HUDEP-2 (cell line): ENCODE data around the gene MFAP3.
"Not testable (repeated sequence)": the region's sequence is repeated elsewhere in the genome, so short reads cannot be mapped to it uniquely, and the experiment has no call there.

Experiments used
- DNase-seq, 76 experiments: peaks; one replicate each; lab custom pipeline; 2025; ENCODE audit not compliant: unreplicated experiment in 76 of 76; lab: John Stamatoyannopoulos, UW

MFAP3 gene

DNA sequence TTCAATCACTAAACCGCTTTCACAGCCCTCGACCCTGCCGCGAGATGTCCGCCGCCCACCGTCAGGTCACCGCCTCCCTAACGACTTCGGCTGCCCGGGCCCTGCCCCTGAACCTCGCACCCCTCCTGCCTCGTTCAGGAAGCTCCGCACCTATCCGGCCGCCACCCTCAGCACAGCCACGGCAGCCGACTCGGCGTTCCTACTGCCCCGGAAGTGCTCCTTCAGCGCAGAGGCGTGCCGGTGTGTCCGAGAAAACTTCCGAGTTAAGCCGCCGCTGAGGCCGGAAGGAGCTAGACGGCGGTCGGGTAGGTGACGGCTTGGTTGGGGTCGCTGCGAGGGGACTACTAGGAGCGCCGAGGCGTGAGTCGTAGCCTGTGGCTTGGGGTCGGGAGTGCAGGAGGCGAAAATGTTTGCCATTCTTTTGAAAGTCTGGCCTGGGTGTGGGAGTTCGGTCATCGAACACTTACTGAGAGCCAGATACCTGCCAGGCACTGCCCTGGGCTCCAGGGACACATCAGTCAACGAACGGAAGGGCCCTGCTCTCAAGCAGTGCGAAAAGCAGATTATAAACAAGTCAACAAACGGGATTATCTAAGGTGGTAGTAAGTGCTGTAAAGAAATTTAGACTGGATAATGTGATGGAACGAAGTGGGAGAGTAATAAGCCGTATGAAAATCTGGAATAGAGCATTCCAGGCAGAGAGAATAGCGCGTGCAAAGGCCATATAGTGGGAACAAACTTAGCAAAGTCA is at the start of gene MFAP3, which contains the start of gene FAM114A2:
Gene MFAP3 (plus strand): TSS at position 261 of the 751 bp plus-strand sequence. CDS start 10,756 bp downstream, outside the sequence.
Gene FAM114A2 (minus strand): TSS at position 204 of the 751 bp plus-strand sequence. CDS start 3,957 bp downstream, outside the sequence.
- peak in 74 of 76 experiments; percentile 15 to 90 (median 80) for DNase-seq

DNA sequence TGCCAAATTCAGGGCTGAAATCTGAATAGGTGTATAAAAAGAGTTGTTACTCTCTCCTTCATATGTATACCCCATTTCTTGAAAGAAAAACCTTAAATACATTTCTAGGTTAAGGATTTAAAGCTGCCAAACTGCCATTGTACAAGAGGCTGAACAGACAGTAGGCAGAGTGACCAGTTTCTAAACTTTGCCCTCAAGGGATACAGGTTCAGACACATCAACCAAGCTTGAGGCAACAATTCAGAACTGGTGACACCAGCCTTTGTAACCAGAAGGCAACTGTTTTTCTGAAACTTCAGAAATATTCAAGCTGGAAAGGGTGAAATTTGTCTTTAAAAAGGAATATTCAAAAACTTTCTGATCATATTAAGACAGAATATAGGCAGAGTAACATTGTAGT is 47.6 kb upstream of the MFAP3 start:
- DNase-seq: no peak

DNA sequence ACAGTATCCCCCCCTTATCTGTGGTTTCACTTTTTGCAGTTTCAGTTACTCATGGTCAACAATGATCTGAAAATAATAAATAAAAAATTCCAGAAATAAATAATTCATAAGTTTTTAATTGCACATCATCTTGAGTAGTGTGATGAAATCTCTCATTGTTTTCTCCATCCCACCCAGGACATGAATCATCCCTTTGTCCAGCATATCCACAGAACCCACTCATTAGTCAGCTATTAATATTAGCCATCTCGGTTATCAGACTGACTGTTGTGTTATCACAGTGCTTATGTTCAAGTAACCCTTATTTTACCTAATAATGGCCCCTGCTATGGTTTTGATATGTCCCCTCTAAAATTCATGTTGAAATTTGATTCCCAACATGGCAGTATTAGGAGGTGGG is 40.8 kb upstream of the MFAP3 start:
- no peak for DNase-seq

DNA sequence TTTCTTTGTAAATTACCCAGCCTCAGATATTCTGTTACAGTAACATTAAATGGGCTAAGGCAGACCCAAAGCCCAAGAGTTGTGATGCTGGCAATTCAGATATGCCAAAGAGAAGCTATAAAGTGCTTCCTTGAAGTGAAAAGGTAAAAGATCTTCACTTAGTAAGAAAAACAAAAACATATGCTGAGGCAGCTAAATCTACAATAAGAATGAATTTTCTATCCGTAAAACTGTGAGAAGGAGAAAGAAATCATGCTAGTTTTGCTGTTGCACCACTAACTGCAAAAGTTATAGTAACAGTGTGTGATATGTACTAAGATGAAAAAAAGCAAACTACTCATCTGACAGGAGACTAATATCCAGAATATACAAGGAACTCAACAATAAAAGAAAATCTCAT is 40.0 kb upstream of the MFAP3 start:
- DNase-seq: no peak

DNA sequence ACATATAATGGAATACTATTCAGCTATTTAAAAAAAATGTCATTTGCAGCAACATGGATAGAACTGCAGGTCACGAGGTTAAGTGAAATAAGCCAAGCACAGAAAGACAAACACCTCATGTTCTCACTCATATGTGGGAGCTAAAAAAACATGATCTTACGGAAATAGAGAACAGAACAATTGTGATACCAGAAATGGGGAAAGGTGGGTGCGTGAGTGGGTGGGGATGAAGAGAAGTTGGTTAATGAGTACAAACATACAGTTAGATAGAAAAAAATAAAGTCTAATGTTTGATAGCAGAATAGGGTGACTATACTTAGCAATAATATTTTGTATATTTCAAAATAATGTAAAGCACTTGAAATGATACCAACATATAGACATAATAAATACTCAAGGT is 38.8 kb upstream of the MFAP3 start:
- DNase-seq: no peak

DNA sequence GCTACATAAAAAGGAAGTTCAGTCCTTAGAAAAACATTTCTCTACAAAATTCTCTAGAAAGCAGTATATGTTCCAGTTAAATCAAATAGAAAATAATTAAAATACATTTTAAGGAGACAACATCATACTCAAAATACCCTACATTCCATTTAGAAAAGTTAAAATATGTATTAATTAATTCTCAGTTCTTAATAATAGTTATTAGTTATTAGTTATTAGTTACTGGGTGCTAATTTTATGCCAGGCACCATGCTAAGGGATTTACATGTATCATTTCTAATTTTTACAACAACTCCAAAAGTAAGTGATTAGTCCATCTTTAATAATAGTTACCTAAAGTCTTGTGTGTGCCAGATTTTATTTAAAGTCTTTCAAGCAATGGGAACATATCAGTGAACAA is 38.1 kb upstream of the MFAP3 start:
- no peak for DNase-seq

DNA sequence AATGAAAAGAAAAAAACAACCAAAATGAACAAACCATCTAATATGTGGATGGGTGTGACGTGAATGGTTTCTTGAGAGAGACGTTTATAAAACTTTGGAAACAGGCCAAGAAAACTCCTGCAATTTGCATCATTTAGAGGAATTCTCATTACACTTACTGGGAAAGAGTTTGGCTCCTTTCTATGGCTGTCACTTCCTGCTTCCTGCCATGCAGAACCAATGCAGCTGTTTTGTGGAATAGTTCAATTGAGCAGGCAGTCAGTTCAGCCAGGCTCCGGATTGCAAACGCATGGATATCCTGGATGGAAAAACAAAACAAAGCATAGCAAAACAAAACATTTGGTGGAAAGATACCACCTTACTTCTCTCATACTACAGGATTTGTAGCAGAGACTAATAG is 36.7 kb upstream of the MFAP3 start:
- DNase-seq: no peak

DNA sequence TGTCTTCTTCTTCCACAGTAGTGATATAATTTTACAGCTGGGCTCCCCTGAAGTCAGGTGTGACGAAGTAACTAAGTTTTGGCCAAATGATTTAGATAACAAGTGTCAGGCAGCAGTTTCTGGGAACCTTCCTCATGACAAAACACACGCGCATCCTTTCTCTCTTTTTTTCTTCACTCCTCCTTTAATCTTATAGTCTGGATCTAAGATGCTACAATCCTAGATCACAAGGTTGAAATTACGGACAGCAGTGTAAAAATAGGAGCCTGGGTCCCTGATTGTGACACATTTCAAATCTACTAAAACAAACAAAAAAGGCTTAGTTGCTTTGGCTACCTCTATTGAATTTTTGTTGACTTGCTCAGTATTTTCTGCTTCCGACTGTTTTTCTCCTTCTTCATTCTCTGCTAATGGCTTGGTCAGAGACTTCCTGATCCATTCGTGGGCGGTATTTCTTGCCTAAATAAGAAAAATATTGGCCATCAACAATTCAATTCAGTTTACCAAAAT is 36.2 kb upstream of the MFAP3 start:
- DNase-seq: no peak

DNA sequence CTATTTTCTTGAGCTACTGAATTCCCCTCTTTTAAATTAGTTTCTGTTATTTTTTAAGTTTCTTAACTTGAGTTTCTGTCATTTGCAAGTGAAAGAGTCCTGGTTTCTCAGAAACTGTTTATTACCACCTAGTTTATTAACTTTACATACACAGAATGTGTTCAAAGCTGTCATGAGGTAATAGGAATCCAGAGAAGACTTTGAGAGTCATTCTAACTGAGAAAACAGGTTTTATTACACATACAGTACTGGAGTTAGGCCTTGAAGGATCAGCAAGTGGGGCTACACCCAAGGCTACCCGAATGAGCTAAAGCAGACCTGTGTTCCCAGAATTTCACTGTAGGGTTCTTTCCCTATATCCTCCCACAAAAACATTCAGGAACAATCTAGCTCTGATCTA is 33.1 kb upstream of the MFAP3 start:
- DNase-seq: no peak

DNA sequence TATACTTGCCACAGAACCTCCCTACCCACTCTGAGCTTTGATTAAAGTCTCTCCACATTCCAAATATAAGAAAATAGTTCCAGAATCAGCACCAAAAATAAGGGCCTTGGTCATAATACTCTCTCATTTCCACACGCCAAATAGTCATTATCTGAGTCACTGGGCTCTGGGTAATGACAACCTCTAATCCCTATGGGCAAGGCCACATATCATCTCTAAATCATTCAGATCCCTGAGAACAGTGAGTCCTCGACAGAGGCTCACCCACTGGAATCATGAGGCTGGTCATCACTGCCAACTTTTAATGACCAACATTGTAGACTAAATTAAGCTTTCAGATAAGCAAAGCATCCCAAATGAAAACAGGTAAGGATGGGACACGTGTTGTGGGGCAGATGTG is 28.1 kb upstream of the MFAP3 start:
- DNase-seq: no peak

DNA sequence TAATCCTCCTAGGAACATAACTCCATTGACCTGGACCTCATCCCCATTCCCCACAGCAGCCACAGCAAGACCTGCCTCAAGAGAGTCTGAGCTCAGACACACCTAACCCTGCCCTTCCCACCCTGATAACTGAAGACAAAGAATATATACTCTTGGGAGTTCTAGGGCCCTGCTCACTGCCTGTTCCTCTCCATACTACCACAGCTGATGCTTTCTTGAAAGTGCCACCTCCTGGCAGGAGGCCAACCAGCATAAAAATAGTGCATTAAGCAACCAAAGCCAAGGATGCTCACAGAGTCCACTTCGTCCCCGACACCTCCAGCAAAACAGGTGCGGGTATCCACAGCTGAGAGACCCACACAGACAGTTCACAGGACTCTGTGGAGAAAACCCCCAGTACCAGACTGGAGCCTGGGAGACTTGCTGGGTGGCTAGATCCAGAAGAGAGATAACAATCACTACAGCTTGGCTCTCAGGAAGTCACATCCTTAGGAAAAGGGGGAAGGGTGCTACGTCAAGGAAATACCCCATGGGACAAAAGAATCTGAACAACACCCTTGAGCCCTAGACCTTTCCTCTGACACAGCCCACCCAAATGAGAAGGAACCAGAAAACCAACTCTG is 23.6 kb upstream of the MFAP3 start:
- no peak for DNase-seq

DNA sequence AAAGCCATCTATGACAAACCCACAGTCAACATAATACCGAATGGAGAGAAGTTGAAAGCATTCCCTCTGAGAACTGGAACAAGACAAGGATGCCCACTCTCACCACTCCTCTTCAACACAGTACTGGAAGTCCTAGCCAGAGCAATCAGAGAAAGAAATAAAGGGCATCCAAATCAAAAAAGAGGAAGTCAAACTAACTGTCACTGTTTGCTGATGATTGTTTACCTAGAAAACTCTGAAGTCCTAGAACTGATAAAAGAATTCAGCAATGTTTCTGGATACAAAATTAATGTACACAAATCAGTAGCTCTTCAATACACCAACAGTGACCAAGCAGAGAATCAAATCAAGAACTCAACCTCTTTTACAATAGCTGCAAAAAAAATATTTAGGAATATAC is 19.8 kb upstream of the MFAP3 start:
- not testable (repeated sequence) for DNase-seq

DNA sequence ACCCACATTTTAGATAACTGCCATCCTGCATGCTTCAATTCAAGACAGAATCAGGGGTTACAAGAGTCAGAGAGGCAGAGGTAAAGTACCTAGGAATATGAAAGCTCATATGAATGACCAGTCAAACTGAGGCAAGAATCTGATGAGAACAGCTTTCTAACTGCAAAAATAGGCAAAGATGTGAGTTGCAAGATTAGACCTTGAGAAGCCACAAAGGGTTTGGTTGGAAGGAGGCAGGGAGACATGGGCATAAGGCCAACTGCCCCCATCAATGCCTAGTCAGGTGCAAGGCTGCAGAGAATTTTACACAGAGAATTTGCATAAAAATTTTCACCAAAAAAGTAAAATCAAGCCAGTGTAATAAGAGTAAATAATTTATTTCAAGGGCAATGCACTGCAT is 12.8 kb upstream of the MFAP3 start:
- DNase-seq: peak in 25 of 76 experiments; percentile 2 to 38 (median 10)

DNA sequence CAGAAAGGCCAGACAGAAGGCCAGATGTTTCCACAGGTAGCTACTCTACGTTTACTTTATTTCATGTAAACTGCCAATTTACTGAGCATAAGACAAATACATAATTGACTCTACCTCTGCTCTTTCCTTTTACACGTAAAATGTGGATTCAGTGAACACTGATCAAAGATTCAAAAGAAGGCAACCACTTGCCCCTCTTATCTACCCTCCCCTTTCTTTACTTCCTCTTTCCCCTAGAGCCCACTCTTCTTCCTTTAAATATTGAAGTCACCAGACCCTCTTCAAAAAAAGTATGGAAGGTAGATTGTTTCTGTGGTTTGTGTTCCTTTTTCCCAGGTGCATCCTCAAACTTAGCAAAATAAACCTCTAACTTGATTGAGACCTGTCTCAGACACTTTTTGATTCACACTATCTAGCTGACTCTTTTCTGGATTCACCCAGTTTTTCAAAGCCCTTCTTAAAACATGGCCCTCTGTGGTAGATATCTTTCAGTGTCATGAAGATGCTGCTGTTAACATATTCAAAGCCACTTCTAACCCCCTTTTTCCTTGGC is 6.8 kb upstream of the MFAP3 start:
- DNase-seq: no peak

DNA sequence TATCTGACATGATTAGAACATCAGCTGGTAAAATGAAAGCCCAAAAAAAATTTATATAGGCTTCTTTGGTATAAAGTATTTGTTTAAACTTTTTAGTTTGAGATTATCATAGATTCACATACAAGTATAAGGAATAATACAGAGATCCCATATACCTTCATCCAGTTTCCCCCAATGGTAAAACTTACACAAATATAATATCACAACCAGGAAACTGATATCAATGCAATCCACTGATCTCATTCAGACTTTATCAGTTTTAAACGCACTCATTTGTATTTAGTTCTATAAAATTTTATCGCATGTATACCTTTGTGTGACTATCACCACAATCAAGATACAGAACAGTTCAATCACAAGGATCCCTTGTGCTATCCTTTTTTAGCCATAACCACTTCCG is 3.8 kb upstream of the MFAP3 start:
- no peak for DNase-seq

DNA sequence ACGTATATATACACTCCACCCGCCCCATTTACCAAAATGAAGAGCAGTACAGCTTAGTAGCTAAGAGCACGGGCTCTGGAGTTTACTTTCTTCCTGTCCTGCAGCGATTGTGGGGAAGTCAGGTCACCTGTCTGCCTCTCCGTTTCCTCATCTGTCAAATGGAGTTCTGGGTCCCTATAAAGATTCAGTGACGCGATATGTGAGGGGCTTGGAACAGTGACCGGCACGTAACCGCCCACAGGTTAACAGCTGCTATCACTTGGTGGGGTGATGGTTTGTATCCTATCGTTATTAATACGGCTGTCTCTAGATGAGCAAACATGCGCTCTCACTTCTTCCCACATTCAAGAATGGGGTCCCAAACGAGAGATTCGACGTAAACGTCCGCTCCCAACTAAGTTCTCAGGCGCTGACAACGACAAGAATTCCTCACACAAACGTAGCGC is 483 bp upstream of the MFAP3 start:
- DNase-seq: peak in 45 of 76 experiments; percentile 8 to 75 (median 37)

DNA sequence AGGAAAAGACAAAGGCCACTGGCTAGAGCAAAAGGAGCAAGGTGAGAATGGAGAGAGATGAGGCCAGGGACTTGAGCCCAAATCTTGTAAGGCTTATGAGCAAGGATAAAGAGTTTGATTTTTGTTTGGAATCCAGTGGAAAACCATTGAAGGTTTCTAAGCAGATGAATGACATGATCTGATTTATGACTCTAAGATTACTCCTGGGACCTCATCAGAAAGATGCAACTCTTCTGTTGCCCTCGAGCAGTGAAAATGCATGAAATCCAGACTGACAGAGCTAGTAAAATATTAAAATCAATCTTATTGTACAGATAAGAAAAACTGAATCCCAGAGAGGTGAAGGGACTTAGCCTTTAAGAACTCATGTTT is 677 bp downstream of the MFAP3 start:
- no peak for DNase-seq

DNA sequence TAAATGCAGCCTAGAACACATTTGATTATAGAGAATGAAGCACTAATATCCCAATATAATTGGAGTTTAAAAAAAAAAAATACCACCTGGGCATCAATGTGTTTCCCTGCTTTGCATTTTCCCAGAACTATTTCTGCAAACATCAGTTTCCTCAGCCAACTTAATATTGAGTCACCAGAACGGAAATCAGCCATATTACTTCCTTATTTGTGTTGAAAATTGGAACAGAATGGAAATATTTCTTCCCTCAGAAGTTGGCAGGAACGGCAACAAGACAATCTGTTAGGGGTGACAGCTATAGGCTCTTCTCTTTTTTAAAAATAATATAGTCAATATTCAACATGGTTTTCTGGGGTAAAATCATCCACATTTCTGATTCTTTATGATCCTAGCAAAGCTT is 4.0 kb downstream of the MFAP3 start:
- no peak for DNase-seq

DNA sequence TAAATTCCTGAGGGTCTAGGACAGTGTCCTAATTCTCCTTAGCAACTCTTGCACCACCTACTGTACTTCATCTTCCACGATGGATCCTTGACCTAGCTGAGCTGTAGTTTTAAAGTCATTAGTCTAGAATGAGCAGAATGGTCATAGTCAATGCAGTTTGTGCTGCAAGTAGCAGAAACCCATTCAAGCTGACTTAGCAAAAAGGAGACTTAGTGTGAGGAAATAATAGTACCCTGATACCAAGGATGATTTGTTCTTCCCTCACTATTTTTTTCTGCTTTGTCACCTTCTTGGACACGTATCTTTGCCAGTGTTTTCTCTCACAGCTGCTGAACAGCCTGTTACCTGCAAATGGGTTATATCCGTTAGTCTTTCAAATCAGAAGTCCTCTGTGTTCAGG is 5.3 kb downstream of the MFAP3 start:
- no peak for DNase-seq

DNA sequence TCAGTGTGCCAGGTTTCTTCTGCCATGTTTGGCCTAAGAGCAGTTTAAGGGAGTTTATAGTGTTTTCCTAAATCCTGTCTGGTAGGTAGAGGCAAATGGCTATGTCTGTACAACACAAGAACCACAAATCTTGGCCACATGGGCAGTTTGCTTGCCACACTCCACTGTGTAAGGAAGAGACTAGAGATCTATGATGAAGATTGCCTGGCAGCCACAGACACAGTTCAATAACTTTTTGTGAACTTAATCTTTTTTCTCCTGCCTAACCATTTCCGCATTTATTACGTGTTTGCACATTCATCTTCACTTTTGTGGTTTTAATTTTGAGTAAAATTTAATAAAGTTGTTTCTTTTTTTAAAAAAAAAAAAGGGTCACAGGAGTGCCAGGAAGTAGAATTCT is 5.8 kb downstream of the MFAP3 start:
- DNase-seq: peak in 1 of 76 experiments; percentile 4

DNA sequence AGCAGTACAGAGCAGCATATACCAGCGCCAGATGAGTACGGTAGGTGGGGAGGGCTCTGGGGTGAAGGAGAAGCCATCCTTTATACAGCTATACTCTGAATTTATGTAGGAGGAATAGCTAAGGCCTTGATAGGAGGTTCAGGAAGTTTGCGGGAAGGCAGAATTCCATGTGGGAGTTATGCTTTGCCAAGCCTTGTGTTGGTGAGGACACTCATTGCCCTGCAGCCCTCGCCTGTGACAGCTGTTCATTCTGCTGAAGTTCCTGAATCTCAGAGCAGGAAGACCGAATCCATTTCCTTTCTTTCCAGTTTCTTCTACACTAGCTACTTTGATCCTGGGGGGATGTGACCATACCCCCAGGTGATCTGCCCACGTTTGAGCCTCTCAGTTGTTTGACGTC is 7.7 kb downstream of the MFAP3 start:
- DNase-seq: no peak

DNA sequence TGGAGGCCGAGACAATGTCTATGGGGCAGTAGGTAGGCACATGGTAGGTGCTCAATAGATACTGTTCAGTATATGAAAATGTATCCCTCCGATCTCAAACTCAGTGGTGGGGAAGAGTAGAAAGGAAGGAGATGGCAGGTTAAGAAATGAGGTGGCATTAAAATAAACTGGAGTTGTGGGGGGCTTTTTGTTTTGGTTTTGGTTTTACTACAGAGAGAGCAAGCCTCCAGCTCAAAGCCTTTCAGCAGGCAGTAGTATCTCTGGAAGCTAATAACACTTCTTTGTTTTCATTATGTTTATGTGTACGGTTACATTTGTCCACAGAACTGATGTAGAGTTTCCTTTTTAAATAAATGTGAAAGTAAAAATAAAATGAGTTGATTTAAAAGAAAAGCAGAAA is 8.6 kb downstream of the MFAP3 start:
- no peak for DNase-seq
